B cell (primary cell): ENCODE results near the gene KRTAP12-2. TPM values are rescaled to one million over a fixed set of nuclear protein-coding genes. Genes with fewer than 3 reads are reported as not detected.
"Not testable (repeated sequence)": the region's sequence is repeated elsewhere in the genome, so short reads cannot be mapped to it uniquely, and the experiment has no call there.

ENCODE experiments used
- ATAC-seq: fragments of 200-7000 bp; cut with Tn5 transposase; one replicate; pipeline ENCODE4 v1.10.0; 2021; ENCODE audit warnings: low read depth, mild to moderate bottlenecking, moderate number of reproducible peaks, moderate library complexity
- CTCF ChIA-PET: fragments of 350-600 bp; sonication (Branson Sonifier 250); formaldehyde crosslinking; loops from one replicate; lab custom pipeline; 2021; ENCODE audit warnings: antibody characterized with exemption, inconsistent platforms; lab: Charles Lee
- POLR2A ChIA-PET: fragments of 350-600 bp; sonication (Branson Sonifier 250); formaldehyde crosslinking; loops from one replicate; lab custom pipeline; 2021; ENCODE audit warnings: antibody characterized with exemption; lab: Charles Lee
- DNase-seq: peaks from one replicate; pipeline ENCODE4 v3.0.0; 2013
- H2AFZ ChIP-seq: 2 replicates; pipeline ENCODE4 v1.6.1; 2012; ENCODE audit warnings: mild to moderate bottlenecking, low read depth, low read length; ENCODE audit not compliant: insufficient read depth, poor library complexity, severe bottlenecking
- H3K27ac ChIP-seq, 2 donors: 1 replicate in 1 of 2; 2 replicates in 1 of 2; pipeline ENCODE4 v1.5.1; 2012 to 2013; ENCODE audit warnings: low read length in 2 of 2, mild to moderate bottlenecking in 2 of 2, moderate library complexity in 1 of 2
- H3K27me3 ChIP-seq, 4 experiments: fragments of 200-600 bp in 1 of 4; sonication (generic) in 1 of 4; replicated peaks in 1 of 4; 1 replicate in 2 of 4; 2 replicates in 2 of 4; pipeline versions ENCODE4 v1.6.1 to v1.7.0; 2013 to 2016; ENCODE audit warnings: low read length in 3 of 4, mild to moderate bottlenecking in 2 of 4, mixed read lengths in 1 of 4, moderate library complexity in 1 of 4; ENCODE audit not compliant: insufficient read depth in 4 of 4, control insufficient read depth in 3 of 4; ENCODE audit errors: control extremely low read depth in 1 of 4
- H3K36me3 ChIP-seq, 2 experiments: replicated peaks in 1 of 2; 1 replicate in 1 of 2; 2 replicates in 1 of 2; pipeline versions ENCODE4 v1.6.1 to v1.7.1; 2013; ENCODE audit warnings: low read length in 1 of 2; ENCODE audit not compliant: insufficient read depth in 2 of 2, control insufficient read depth in 1 of 2; ENCODE audit errors: control extremely low read depth in 1 of 2, extremely low read depth in 1 of 2
- H3K4me1 ChIP-seq, 2 donors: fragments of 200-600 bp in 1 of 2; sonication (generic) in 1 of 2; 1 replicate in 1 of 2; 2 replicates in 1 of 2; pipeline versions ENCODE4 v1.5.1 to v1.6.1; 2013 to 2017; ENCODE audit warnings: low read length in 2 of 2; ENCODE audit not compliant: control insufficient read depth in 2 of 2, insufficient read depth in 2 of 2
- H3K4me2 ChIP-seq: replicated peaks from 2 replicates; pipeline ENCODE3; 2012; ENCODE audit warnings: mild to moderate bottlenecking, low read depth, low read length; ENCODE audit not compliant: poor library complexity, severe bottlenecking
- H3K4me3 ChIP-seq, 5 experiments: fragments of 200-600 bp in 1 of 5; sonication (generic) in 1 of 5; 1 replicate in 3 of 5; 2 replicates in 2 of 5; pipeline versions ENCODE4 v1.5.1 to v1.7.0; 2011 to 2016; ENCODE audit warnings: low read length in 4 of 5, mild to moderate bottlenecking in 4 of 5, low read depth in 2 of 5, control low read depth in 1 of 5, moderate library complexity in 1 of 5; ENCODE audit not compliant: insufficient read depth in 1 of 5; ENCODE audit errors: control extremely low read depth in 1 of 5, extremely low read depth in 1 of 5
- H3K79me2 ChIP-seq: fragments of 200-600 bp; sonication (generic); one replicate; pipeline ENCODE4 v1.6.0; 2016; ENCODE audit warnings: low read length; ENCODE audit not compliant: control insufficient read depth, insufficient read depth
- H3K9ac ChIP-seq: fragments of 200-600 bp; sonication (generic); 2 replicates; pipeline ENCODE4 v1.6.1; 2017; ENCODE audit warnings: mild to moderate bottlenecking, low read length, moderate library complexity
- H3K9me3 ChIP-seq, 3 donors: one replicate each; pipeline versions ENCODE4 v1.6.1 to v1.7.1; 2013; ENCODE audit warnings: low read length in 2 of 3; ENCODE audit not compliant: control insufficient read depth in 2 of 3, insufficient read depth in 1 of 3; ENCODE audit errors: control extremely low read depth in 1 of 3
- H4K20me1 ChIP-seq: 2 replicates; pipeline ENCODE4 v1.6.0; 2012; ENCODE audit warnings: mild to moderate bottlenecking, low read length; ENCODE audit not compliant: insufficient read depth, control insufficient read depth, poor library complexity, severe bottlenecking
- H3K27ac Mint-ChIP-seq: one replicate; pipeline ENCODE4 v1.8.0; 2021; ENCODE audit warnings: mixed read lengths
- H3K27me3 Mint-ChIP-seq: one replicate; pipeline ENCODE4 v1.8.0; 2021; ENCODE audit warnings: mixed read lengths
- H3K4me1 Mint-ChIP-seq: one replicate; pipeline ENCODE4 v1.8.0; 2021; ENCODE audit warnings: mixed read lengths
- H3K4me3 Mint-ChIP-seq: one replicate; pipeline ENCODE4 v1.8.0; 2021; ENCODE audit warnings: mixed read lengths
- H3K9me3 Mint-ChIP-seq: one replicate; pipeline ENCODE4 v1.8.0; 2022; ENCODE audit warnings: mixed read lengths; ENCODE audit not compliant: insufficient read depth
- CTCF ChIP-seq: fragments of 200-600 bp; IDR thresholded peaks from one replicate; pipeline ENCODE4 v1.8.0; 2022; ENCODE audit warnings: antibody characterized with exemption, mild to moderate bottlenecking
- EZH2 ChIP-seq: IDR thresholded peaks from 2 replicates; pipeline ENCODE4 v1.6.1; 2012; ENCODE audit warnings: borderline replicate concordance, low read depth, mild to moderate bottlenecking, moderate library complexity, low read length; ENCODE audit not compliant: insufficient read depth, poor library complexity, severe bottlenecking
- WGBS: methylation state at CpG from one replicate; pipeline ENCODE4 v1.1.5; 2013; ENCODE audit warnings: missing lambda C conversion rate; ENCODE audit not compliant: insufficient coverage; 5-methylcytosine and 5-hydroxymethylcytosine counted together
- intact Hi-C: fragments of 100-400 bp; cut with micrococcal nuclease; formaldehyde crosslinking; loops from one replicate; pipeline ENCODE4 v1.10.0; 2022
- polyA plus RNA-seq: library from polyadenylated mRNA; depleted of rRNA; stranded (reverse); fragments of >200 nt; gene quantifications from 2 replicates; pipeline ENCODE4 v1.2.3, GENCODE V29; 2012
- total RNA-seq, 2 donors: library from RNA; stranded (reverse); fragments of 120-200 nt in 1 of 2; gene quantifications; 1 replicate in 1 of 2; 2 replicates in 1 of 2; pipeline versions ENCODE4 v1.2.3 to v1.2.4, GENCODE V29; 2013 to 2022

KRTAP12-2 gene
- total and polyA plus RNA-seq, 2 donors (not counting 1 experiment from before 2014, with no cell fraction given): not detected

GRCh38 chr21:44630440-44630839, 36.3 kb downstream of the KRTAP12-2 start:
- H3K4me3 ChIP-seq: no peak overlapping the region
- H3K27me3 Mint-ChIP-seq: peaks cover 14% of the 10 kb centered on the region
- no peak overlapping the region for H3K27ac Mint-ChIP-seq
- POLR2A ChIA-PET: no interaction called here
- H3K4me1 Mint-ChIP-seq: peaks cover 4% of the 10 kb centered on the region
- H3K4me1 ChIP-seq: peaks cover 2 to 3% of the 10 kb centered on the region in 2 donors
- H3K9me3 Mint-ChIP-seq: peaks cover 19% of the 10 kb centered on the region
- H3K4me3 Mint-ChIP-seq: no peak overlapping the region
- H2AFZ ChIP-seq: no peak overlapping the region
- H3K27me3 ChIP-seq: peaks cover 0 to 20% (median 0%) of the 10 kb centered on the region in 4 experiments
- H3K27ac ChIP-seq: no peak overlapping the region
- no peaks in the 10 kb centered on the region for H3K79me2 ChIP-seq
- H3K36me3 ChIP-seq: no peaks in the 10 kb centered on the region
- 40% methylated on average over 1 of the region's 2 CpGs for WGBS
- no peak overlapping the region for H3K4me2 ChIP-seq
- DNase-seq (no peak), ATAC-seq (no peak)
- intact Hi-C loops: no loop called here
- TF ChIP-seq CTCF: no peak
- no peak for TF ChIP-seq EZH2
- no peaks in the 10 kb centered on the region for H4K20me1 ChIP-seq
- peaks cover 0 to 50% (median 22%) of the 10 kb centered on the region in 3 donors for H3K9me3 ChIP-seq
- no peak overlapping the region for H3K9ac ChIP-seq
- CTCF ChIA-PET: no interaction called here

- Histone ChIP-seq H3K4me2 (no peak overlapping the region), H3K4me3 (no peak overlapping the region), H3K9me3 (peaks cover 0 to 52% (median 30%) of the 10 kb centered on the region in 3 donors), H3K4me1 (peaks cover 2 to 3% of the 10 kb centered on the region in 2 donors), H3K9ac (no peak overlapping the region), H3K27me3 (peaks cover 0 to 20% (median 0%) of the 10 kb centered on the region in 4 experiments), H2AFZ (no peak overlapping the region), H3K36me3 (no peaks in the 10 kb centered on the region), H3K27ac (no peak overlapping the region), H4K20me1 (no peaks in the 10 kb centered on the region), H3K79me2 (no peaks in the 10 kb centered on the region)
- ATAC-seq (no peak), DNase-seq (no peak)
- peaks cover 19% of the 10 kb centered on the region for H3K9me3 Mint-ChIP-seq
- no peak overlapping the region for H3K4me3 Mint-ChIP-seq
- peaks cover 4% of the 10 kb centered on the region for H3K4me1 Mint-ChIP-seq
- intact Hi-C loops: no loop called here
- TF ChIP-seq EZH2 (no peak), CTCF (no peak)
- 89% methylated on average over 18 of the region's 18 CpGs for WGBS
- CTCF ChIA-PET: no interaction called here
- H3K27me3 Mint-ChIP-seq: peaks cover 4% of the 10 kb centered on the region
- no peak overlapping the region for H3K27ac Mint-ChIP-seq
- POLR2A ChIA-PET: no interaction called here
These were observed 37.9 kb downstream of the KRTAP12-2 start for GRCh38 chr21:44628707-44629391.

DNA sequence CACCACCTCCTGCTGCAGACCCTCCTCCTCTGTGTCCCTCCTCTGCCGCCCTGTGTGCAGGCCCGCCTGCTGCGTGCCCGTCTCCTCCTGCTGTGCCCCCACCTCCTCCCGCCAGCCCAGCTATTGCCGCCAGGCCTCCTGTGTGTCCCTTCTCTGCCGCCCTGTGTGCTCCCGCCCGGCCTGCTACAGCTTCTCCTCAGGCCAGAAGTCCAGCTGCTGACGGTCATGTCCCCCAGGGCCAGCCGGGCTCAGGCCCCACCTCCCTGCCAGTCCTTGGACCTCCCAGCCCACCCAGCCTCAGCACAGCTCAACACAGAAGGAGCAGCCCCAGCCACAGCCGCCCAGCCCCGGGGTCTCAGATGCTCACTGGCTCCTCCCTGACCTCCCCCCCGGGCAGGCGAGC, 38.9 kb downstream of the KRTAP12-2 start:
- H3K4me2 ChIP-seq, H2AFZ ChIP-seq, H3K4me3 Mint-ChIP-seq, H3K27me3 Mint-ChIP-seq, H3K4me1 ChIP-seq, POLR2A ChIA-PET, H3K79me2 ChIP-seq, ATAC-seq, H4K20me1 ChIP-seq, H3K4me1 Mint-ChIP-seq, DNase-seq, intact Hi-C loops, H3K4me3 ChIP-seq, CTCF ChIA-PET, H3K27ac Mint-ChIP-seq, H3K36me3 ChIP-seq, H3K9ac ChIP-seq, H3K27ac ChIP-seq: not testable (repeated sequence)
- peaks cover 0 to 20% (median 0%) of the 10 kb centered on the region in 4 experiments for H3K27me3 ChIP-seq
- 60% methylated on average over 10 of the region's 15 CpGs for WGBS
- peaks cover 21% of the 10 kb centered on the region for H3K9me3 Mint-ChIP-seq
- H3K9me3 ChIP-seq: peaks cover 0 to 55% (median 39%) of the 10 kb centered on the region in 3 donors
